ENCODE data around the gene MAP3K21.

GRCh38 chr1:233393084-233393840 lies 65.7 kb downstream of the MAP3K21 start:
- no peak for TF ChIP-seq POLR2A (IDR thresholded peaks at IDR 0.05)
- TF ChIP-seq CTCF (IDR thresholded peaks at IDR 0.05) = no peak
- no peak for TF ChIP-seq POLR2AphosphoS5 (IDR thresholded peaks at IDR 0.05)
